Gastrocnemius medialis (tissue), 4 donors: ENCODE results near the gene SMLR1. TPM values are rescaled to one million over a fixed set of nuclear protein-coding genes. Genes with fewer than 3 reads are reported as not detected.

Experiments
- ATAC-seq, 2 donors: fragments of 150-250 bp; one replicate each; pipeline ENCODE4 v1.9.1; 2016
- DNase-seq, 2 donors: peaks; one replicate each; pipeline ENCODE4 v3.0.0-alpha.2; 2019
- H3K27ac ChIP-seq, 4 donors: fragments of 200-600 bp; sonication (generic); 1 replicate in 1 of 4; 2 replicates in 3 of 4; pipeline ENCODE4 v1.5.1; 2016 to 2018; ENCODE audit warnings: mild to moderate bottlenecking in 2 of 4, moderate library complexity in 1 of 4
- H3K27me3 ChIP-seq, 3 donors: fragments of 200-600 bp; sonication (generic) in 2 of 3; 1 replicate in 1 of 3; 2 replicates in 2 of 3; pipeline versions ENCODE4 v1.5.1 to v1.6.0; 2016 to 2019; ENCODE audit warnings: mild to moderate bottlenecking in 1 of 3, moderate library complexity in 1 of 3
- H3K36me3 ChIP-seq, 2 donors: fragments of 200-600 bp; sonication (generic) in 1 of 2; one replicate each; pipeline ENCODE4 v1.5.1; 2017 to 2018
- H3K4me1 ChIP-seq, 2 donors: fragments of 200-600 bp; sonication (generic) in 1 of 2; one replicate each; pipeline ENCODE4 v1.5.1; 2016 to 2017; ENCODE audit warnings: mild to moderate bottlenecking in 2 of 2
- H3K4me3 ChIP-seq, 4 donors: fragments of 200-600 bp; sonication (generic) in 3 of 4; 1 replicate in 1 of 4; 2 replicates in 3 of 4; pipeline ENCODE4 v1.5.1; 2016 to 2019; ENCODE audit warnings: mild to moderate bottlenecking in 2 of 4
- H3K9me3 ChIP-seq, 3 donors: fragments of 200-600 bp; sonication (generic) in 2 of 3; 1 replicate in 1 of 3; 2 replicates in 2 of 3; pipeline ENCODE4 v1.5.1; 2016 to 2019
- POLR2A ChIP-seq, 2 donors: fragments of 450-650 bp; IDR thresholded peaks; one replicate each; pipeline ENCODE4 v1.6.1; 2017; ENCODE audit warnings: antibody characterized with exemption in 2 of 2, mild to moderate bottlenecking in 2 of 2, moderate library complexity in 2 of 2
- in situ Hi-C, 4 donors: fragments of 200-750 bp; cut with MboI; loops; one replicate each; pipeline versions ENCODE4 v1.15.0 to v1.8.0; 2017; ENCODE audit warnings: low sequenced_read_pairs in 4 of 4
- intact Hi-C: fragments of 100-400 bp; cut with DNase I; formaldehyde crosslinking; loops from one replicate; pipeline ENCODE4 v1.15.1; 2023; ENCODE audit warnings: low total_unique reads
- total RNA-seq, 4 donors: library from RNA; depleted of rRNA; stranded (reverse); fragments of >200 nt; gene quantifications; one replicate each; pipeline versions ENCODE4 v1.1.0 to v1.2.3, GENCODE V29; 2016
- TF ChIP-seq, protein P1 (sequence below), 5 experiments: fragments of 450-650 bp in 3 of 5; fragments of 200-600 bp in 2 of 5; sonication (generic) in 2 of 5; IDR thresholded peaks in 4 of 5; conservative IDR thresholded peaks in 1 of 5; 1 replicate in 4 of 5; 2 replicates in 1 of 5; pipeline ENCODE4 v1.5.1; 2016 to 2019; ENCODE audit warnings: antibody characterized with exemption in 5 of 5, mild to moderate bottlenecking in 3 of 5, moderate library complexity in 3 of 5

Gene SMLR1
- total RNA-seq, 4 donors from 2014 or later: not detected

DNA sequence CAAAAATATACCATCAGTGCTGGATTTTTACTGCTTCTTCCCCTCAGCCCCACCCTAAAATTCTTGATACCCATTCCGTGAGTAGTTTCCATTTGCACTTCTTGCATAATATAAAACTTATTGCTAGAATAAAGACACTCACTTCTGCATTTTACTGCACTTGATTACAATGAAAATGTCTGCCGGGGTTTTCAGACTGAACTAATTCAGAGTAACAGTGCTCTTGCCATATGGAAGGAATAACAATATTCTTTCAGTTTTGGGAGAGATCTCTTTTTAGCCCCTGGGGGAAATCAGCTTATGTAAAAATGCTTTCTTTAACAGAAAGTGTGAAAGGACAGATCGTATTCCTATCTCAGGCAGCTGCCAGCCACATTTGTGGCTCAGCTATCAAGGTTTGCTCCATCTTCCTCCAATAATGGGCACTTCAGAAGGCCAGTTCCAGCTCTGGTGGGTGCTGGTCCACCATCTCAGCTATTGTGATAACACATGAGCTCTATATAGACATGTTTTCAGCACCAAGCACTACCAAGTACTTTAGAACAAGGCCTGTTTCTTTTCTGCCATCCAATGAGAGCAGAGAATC, 8.9 kb downstream of the SMLR1 start:
- no peaks in the 10 kb centered on the region for H3K9me3 ChIP-seq
- TF ChIP-seq POLR2A (IDR thresholded peaks at IDR 0.05): no peak
- TF ChIP-seq, protein P1, sequence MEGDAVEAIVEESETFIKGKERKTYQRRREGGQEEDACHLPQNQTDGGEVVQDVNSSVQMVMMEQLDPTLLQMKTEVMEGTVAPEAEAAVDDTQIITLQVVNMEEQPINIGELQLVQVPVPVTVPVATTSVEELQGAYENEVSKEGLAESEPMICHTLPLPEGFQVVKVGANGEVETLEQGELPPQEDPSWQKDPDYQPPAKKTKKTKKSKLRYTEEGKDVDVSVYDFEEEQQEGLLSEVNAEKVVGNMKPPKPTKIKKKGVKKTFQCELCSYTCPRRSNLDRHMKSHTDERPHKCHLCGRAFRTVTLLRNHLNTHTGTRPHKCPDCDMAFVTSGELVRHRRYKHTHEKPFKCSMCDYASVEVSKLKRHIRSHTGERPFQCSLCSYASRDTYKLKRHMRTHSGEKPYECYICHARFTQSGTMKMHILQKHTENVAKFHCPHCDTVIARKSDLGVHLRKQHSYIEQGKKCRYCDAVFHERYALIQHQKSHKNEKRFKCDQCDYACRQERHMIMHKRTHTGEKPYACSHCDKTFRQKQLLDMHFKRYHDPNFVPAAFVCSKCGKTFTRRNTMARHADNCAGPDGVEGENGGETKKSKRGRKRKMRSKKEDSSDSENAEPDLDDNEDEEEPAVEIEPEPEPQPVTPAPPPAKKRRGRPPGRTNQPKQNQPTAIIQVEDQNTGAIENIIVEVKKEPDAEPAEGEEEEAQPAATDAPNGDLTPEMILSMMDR (IDR thresholded peaks at IDR 0.05 in 4 of 5, conservative IDR thresholded peaks at IDR 0.05 in 1 of 5): no peak
- DNase-seq: no peak
- H3K27ac ChIP-seq: no peak overlapping the region
- ATAC-seq: no peak
- no peak overlapping the region for H3K4me3 ChIP-seq
- no peaks in the 10 kb centered on the region for H3K36me3 ChIP-seq
- no peaks in the 10 kb centered on the region for H3K4me1 ChIP-seq
- in situ Hi-C loops: no loop called here
- intact Hi-C loops: no loop called here
- no peaks in the 10 kb centered on the region for H3K27me3 ChIP-seq

DNA sequence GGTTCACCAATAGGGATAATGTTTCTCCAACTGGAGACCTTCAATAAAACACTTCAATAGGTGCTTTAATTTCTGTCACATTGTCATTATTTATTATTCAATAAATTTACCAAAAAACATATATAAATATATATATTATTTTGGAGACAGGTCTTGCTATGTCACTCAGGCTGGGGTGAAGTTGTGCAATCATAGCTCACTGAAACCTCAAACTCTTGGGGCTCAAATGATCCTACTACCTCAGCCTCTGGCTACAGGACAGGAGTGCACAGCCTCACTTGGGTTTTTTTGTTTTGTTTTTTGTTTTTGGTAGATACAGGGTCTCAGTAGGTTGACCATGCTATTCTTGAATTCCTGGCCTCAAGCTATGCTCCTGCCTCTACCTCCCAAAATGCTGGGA, 9.9 kb downstream of the SMLR1 start:
- no peaks in the 10 kb centered on the region for H3K9me3 ChIP-seq
- H3K4me1 ChIP-seq: no peaks in the 10 kb centered on the region
- no peaks in the 10 kb centered on the region for H3K36me3 ChIP-seq
- in situ Hi-C loops (no loop called here), intact Hi-C loops (no loop called here)
- H3K27me3 ChIP-seq: no peaks in the 10 kb centered on the region
- no peak overlapping the region for H3K4me3 ChIP-seq
- no peak for ATAC-seq
- TF ChIP-seq, protein P1 (IDR thresholded peaks at IDR 0.05 in 4 of 5, conservative IDR thresholded peaks at IDR 0.05 in 1 of 5): no peak
- no peak for DNase-seq
- no peak overlapping the region for H3K27ac ChIP-seq

GRCh38 chr6:130838250-130838860, 11.1 kb downstream of the SMLR1 start:
- Histone ChIP-seq H3K36me3 (no peaks in the 10 kb centered on the region), H3K27ac (no peak overlapping the region), H3K4me1 (no peaks in the 10 kb centered on the region), H3K9me3 (no peaks in the 10 kb centered on the region), H3K27me3 (no peaks in the 10 kb centered on the region), H3K4me3 (no peak overlapping the region)
- DNase-seq: no peak
- TF ChIP-seq, protein P1 (IDR thresholded peaks at IDR 0.05 in 4 of 5, conservative IDR thresholded peaks at IDR 0.05 in 1 of 5): no peak
- no peak for TF ChIP-seq POLR2A (IDR thresholded peaks at IDR 0.05)
- no peak for ATAC-seq
- intact Hi-C loops (no loop called here), in situ Hi-C loops (no loop called here)

- Histone ChIP-seq H3K9me3 (no peaks in the 10 kb centered on the region), H3K27me3 (no peaks in the 10 kb centered on the region), H3K36me3 (no peaks in the 10 kb centered on the region), H3K4me3 (no peak overlapping the region), H3K27ac (peak overlapping the region in 1 of 4 donors; percentile 16), H3K4me1 (no peaks in the 10 kb centered on the region)
- ATAC-seq: peak in 1 of 2 donors; percentile 50
- DNase-seq: no peak
- in situ Hi-C loops (no loop called here), intact Hi-C loops (no loop called here)
- TF ChIP-seq, protein P1 (IDR thresholded peaks at IDR 0.05 in 4 of 5, conservative IDR thresholded peaks at IDR 0.05 in 1 of 5): no peak
- TF ChIP-seq POLR2A (IDR thresholded peaks at IDR 0.05): no peak
Measured at GRCh38 chr6:130838951-130839350, 11.7 kb downstream of the SMLR1 start.
